AG04449 (cell line): ENCODE data around the gene PAQR7.

ENCODE experiments used
- CTCF ChIA-PET: fragments of 350-600 bp; formaldehyde crosslinking; extraction: SDS; loops from one replicate; lab custom pipeline; 2021; ENCODE audit warnings: antibody characterized with exemption; lab: Yijun Ruan, JAX
- POLR2A ChIA-PET: fragments of 400-600, 350-600 bp; formaldehyde crosslinking; extraction: SDS; loops from one replicate; lab custom pipeline; 2020; ENCODE audit warnings: antibody characterized with exemption, inconsistent platforms; lab: Yijun Ruan, JAX
- DNase-seq: peaks from one replicate; pipeline ENCODE4 v3.0.0-alpha.2; 2010; ENCODE audit warnings: low read depth, low spot score
- H3K4me3 ChIP-seq: 2 replicates; pipeline ENCODE4 v1.5.1; 2011; ENCODE audit warnings: low read depth, mild to moderate bottlenecking, control low read depth, low read length
- CTCF ChIP-seq: IDR thresholded peaks from one replicate; pipeline ENCODE4 v1.5.1; 2011; ENCODE audit warnings: mild to moderate bottlenecking, moderate library complexity, low read length, control low read depth, inconsistent platforms; ENCODE audit not compliant: insufficient read depth; ENCODE audit errors: missing control alignments

The PAQR7 gene

GRCh38 chr1:25911162-25911561 is 35.7 kb upstream of the PAQR7 start:
- POLR2A ChIA-PET, result no interaction called here
- no peak for DNase-seq
- CTCF ChIA-PET, result interaction anchor here (1.9 to 5.3 kb wide), 2 partner anchors 11 to 15 kb away, joined by 5 to 46 read pairs; no protein-coding TSS in a partner anchor
- H3K4me3 ChIP-seq, result no peak overlapping the region
- no peak for TF ChIP-seq CTCF

- POLR2A ChIA-PET, result no interaction called here
- no peak for TF ChIP-seq CTCF
- H3K4me3 ChIP-seq, result no peak overlapping the region
- DNase-seq, result no peak
- CTCF ChIA-PET, result interaction anchor here (1.0 to 21.4 kb wide), 3 partner anchors 13 to 126 kb away, joined by 3 to 609 read pairs (median 7); partner anchors contain the start of gene PAFAH2
Measured at GRCh38 chr1:25909040-25909439, 33.5 kb upstream of the PAQR7 start.

GRCh38 chr1:25908161-25908560 is 32.7 kb upstream of the PAQR7 start:
- ChIA-PET CTCF (interaction anchor here (1.2 to 21.4 kb wide), 2 partner anchors 12 to 91 kb away, joined by 7 to 609 read pairs; partner anchors contain the start of gene PAFAH2), POLR2A (no interaction called here)
- no peak for DNase-seq
- no peak overlapping the region for H3K4me3 ChIP-seq
- no peak for TF ChIP-seq CTCF

- POLR2A ChIA-PET, result no interaction called here
- H3K4me3 ChIP-seq, result no peak overlapping the region
- CTCF ChIA-PET, result interaction anchor here (0.8 to 21.4 kb wide), 2 partner anchors 12 to 92 kb away, joined by 4 to 609 read pairs; partner anchors contain the start of gene PAFAH2
- no peak for DNase-seq
- TF ChIP-seq CTCF, result no peak
Measured at GRCh38 chr1:25907601-25908000, 32.1 kb upstream of the PAQR7 start.

GRCh38 chr1:25906644-25907300 is 31.3 kb upstream of the PAQR7 start:
- CTCF ChIA-PET, result interaction anchor here (0.8 to 21.4 kb wide), 4 partner anchors 8 to 92 kb away, joined by 3 to 609 read pairs (median 61); partner anchors contain the start of gene PAFAH2
- no peak for DNase-seq
- POLR2A ChIA-PET, result no interaction called here
- H3K4me3 ChIP-seq, result peak overlapping the region; percentile 59
- no peak for TF ChIP-seq CTCF
